DND-41 (cell line): ENCODE results near the gene ASH1L.

Source experiments
- EZH2 ChIP-seq: IDR thresholded peaks from 3 replicates; pipeline ENCODE4 v1.6.1; 2012; ENCODE audit warnings: borderline replicate concordance, low read depth, mild to moderate bottlenecking, moderate library complexity, low read length, inconsistent platforms; ENCODE audit not compliant: severe bottlenecking
- TF ChIP-seq, protein P1 (sequence below): IDR thresholded peaks from 2 replicates; pipeline ENCODE4 v1.5.1; 2012; ENCODE audit warnings: borderline replicate concordance, low read length, moderate library complexity, mild to moderate bottlenecking; ENCODE audit not compliant: poor library complexity, severe bottlenecking; ENCODE audit errors: extremely low read depth

DNA sequence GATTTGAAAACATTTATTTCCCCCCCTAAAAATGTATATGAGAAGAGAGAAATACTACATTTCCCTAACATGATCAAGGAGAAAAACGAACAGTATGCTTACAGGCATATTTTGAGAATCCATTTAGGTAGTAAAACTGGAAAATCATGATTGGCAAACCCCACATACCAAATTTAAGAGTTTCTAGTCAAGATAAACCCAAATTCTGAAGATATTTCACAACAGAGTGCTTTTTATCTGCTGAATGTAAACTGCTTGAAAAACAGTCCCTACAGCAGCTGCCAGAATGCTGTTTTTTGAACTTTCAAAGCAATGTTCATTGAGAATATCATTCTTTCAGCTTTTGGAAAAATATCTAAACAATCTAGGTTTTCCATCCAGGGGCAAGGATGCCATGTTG, 31.0 kb downstream of the ASH1L start:
- TF ChIP-seq EZH2 = no peak
- TF ChIP-seq, protein P1, sequence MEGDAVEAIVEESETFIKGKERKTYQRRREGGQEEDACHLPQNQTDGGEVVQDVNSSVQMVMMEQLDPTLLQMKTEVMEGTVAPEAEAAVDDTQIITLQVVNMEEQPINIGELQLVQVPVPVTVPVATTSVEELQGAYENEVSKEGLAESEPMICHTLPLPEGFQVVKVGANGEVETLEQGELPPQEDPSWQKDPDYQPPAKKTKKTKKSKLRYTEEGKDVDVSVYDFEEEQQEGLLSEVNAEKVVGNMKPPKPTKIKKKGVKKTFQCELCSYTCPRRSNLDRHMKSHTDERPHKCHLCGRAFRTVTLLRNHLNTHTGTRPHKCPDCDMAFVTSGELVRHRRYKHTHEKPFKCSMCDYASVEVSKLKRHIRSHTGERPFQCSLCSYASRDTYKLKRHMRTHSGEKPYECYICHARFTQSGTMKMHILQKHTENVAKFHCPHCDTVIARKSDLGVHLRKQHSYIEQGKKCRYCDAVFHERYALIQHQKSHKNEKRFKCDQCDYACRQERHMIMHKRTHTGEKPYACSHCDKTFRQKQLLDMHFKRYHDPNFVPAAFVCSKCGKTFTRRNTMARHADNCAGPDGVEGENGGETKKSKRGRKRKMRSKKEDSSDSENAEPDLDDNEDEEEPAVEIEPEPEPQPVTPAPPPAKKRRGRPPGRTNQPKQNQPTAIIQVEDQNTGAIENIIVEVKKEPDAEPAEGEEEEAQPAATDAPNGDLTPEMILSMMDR = no peak
